GM12878 (cell line): Measurements from ENCODE around the gene MAML2. TPM values are rescaled to one million over a fixed set of nuclear protein-coding genes. Genes with fewer than 3 reads are reported as not detected.
A peak's percentile ranks its signal among the peaks of the same experiment; 100 is the strongest.

Experiments used
- ASH2L ChIP-seq: fragments of 300-600, 200-600 bp; sonication (generic); IDR thresholded peaks from 2 replicates; pipeline ENCODE4 v1.6.1; 2017; ENCODE audit warnings: low read depth, mild to moderate bottlenecking, borderline replicate concordance
- ATF2 ChIP-seq: IDR thresholded peaks from 2 replicates; pipeline ENCODE4 v1.6.1; 2012; ENCODE audit warnings: low read length, inconsistent platforms
- CHD2 ChIP-seq: IDR thresholded peaks from 2 replicates; pipeline ENCODE4 v1.6.1; 2011; ENCODE audit warnings: low read depth, low read length, improper control_type of control experiment, borderline replicate concordance
- CHD4 ChIP-seq: fragments of 200-600 bp; sonication (generic); IDR thresholded peaks from 2 replicates; pipeline ENCODE4 v1.6.1; 2016; ENCODE audit warnings: mild to moderate bottlenecking
- EGR1 ChIP-seq, 2 experiments: IDR thresholded peaks; 1 replicate in 1 of 2; 2 replicates in 1 of 2; pipeline ENCODE4 v1.6.1; 2011 to 2012; ENCODE audit warnings: low read depth in 2 of 2, low read length in 2 of 2, borderline replicate concordance in 1 of 2, mild to moderate bottlenecking in 1 of 2, moderate library complexity in 1 of 2
- FOXM1 ChIP-seq: IDR thresholded peaks from 2 replicates; pipeline ENCODE4 v1.6.1; 2012; ENCODE audit warnings: low read depth, mild to moderate bottlenecking, inconsistent platforms, low read length, moderate library complexity
- GABPA ChIP-seq: IDR thresholded peaks from 2 replicates; pipeline ENCODE4 v1.6.1; 2014; ENCODE audit warnings: antibody characterized with exemption, low read depth, mild to moderate bottlenecking, inconsistent platforms
- HCFC1 ChIP-seq: fragments of 150-350 bp; IDR thresholded peaks from 2 replicates; pipeline ENCODE4 v1.6.1; 2014; ENCODE audit warnings: low read length
- JUNB ChIP-seq: IDR thresholded peaks from 2 replicates; pipeline ENCODE4 v1.6.1; 2016; ENCODE audit warnings: antibody characterized with exemption, mild to moderate bottlenecking
- KLF5 ChIP-seq: fragments of 450-650 bp; IDR thresholded peaks from 2 replicates; pipeline ENCODE4 v1.6.1; 2014; ENCODE audit warnings: mild to moderate bottlenecking; ENCODE audit not compliant: partially characterized antibody
- MTA3 ChIP-seq: IDR thresholded peaks from 2 replicates; pipeline ENCODE4 v1.6.1; 2012; ENCODE audit warnings: low read length, inconsistent platforms, borderline replicate concordance
- MXI1 ChIP-seq: fragments of 150-350 bp; IDR thresholded peaks from 2 replicates; pipeline ENCODE4 v1.6.1; 2011; ENCODE audit warnings: low read depth, mild to moderate bottlenecking, inconsistent platforms, low read length, improper control_type of control experiment
- NFYB ChIP-seq: IDR thresholded peaks from 2 replicates; pipeline ENCODE4 v1.6.1; 2011; ENCODE audit warnings: low read depth, mild to moderate bottlenecking, low read length, improper control_type of control experiment, moderate library complexity; ENCODE audit not compliant: insufficient read depth
- PML ChIP-seq: IDR thresholded peaks from 2 replicates; pipeline ENCODE4 v1.6.1; 2012; ENCODE audit warnings: low read length, inconsistent platforms
- RCOR1 ChIP-seq: conservative IDR thresholded peaks from 2 replicates; pipeline ENCODE4 v1.6.1; 2012; ENCODE audit warnings: low read depth, low read length, improper control_type of control experiment
- RELA ChIP-seq: fragments of 450-650 bp; IDR thresholded peaks from 2 replicates; pipeline ENCODE4 v1.8.0; 2014; ENCODE audit warnings: borderline replicate concordance; ENCODE audit not compliant: partially characterized antibody
- SMARCA5 ChIP-seq: fragments of 450-650 bp; IDR thresholded peaks from 2 replicates; pipeline ENCODE4 v1.6.1; 2017; ENCODE audit warnings: mild to moderate bottlenecking
- SPI1 ChIP-seq: IDR thresholded peaks from 2 replicates; pipeline ENCODE4 v1.6.1; 2011; ENCODE audit warnings: low read depth, mild to moderate bottlenecking, low read length, moderate library complexity, borderline replicate concordance; ENCODE audit not compliant: insufficient read depth
- SREBF1 ChIP-seq: IDR thresholded peaks from 2 replicates; pipeline ENCODE4 v1.6.1; 2012; ENCODE audit warnings: mild to moderate bottlenecking, low read length
- TAF1 ChIP-seq: IDR thresholded peaks from 2 replicates; pipeline ENCODE4 v1.6.1; 2011; ENCODE audit warnings: mild to moderate bottlenecking, low read depth, low read length, borderline replicate concordance
- TCF12 ChIP-seq: IDR thresholded peaks from 2 replicates; pipeline ENCODE4 v1.6.1; 2011; ENCODE audit warnings: low read depth, mild to moderate bottlenecking, low read length
- ZBTB33 ChIP-seq: fragments of 450-650 bp; IDR thresholded peaks from 2 replicates; pipeline ENCODE4 v1.6.1; 2017; ENCODE audit warnings: mild to moderate bottlenecking
- ZBTB4 ChIP-seq: fragments of 450-650 bp; formaldehyde crosslinking; IDR thresholded peaks from 2 replicates; pipeline ENCODE4 v1.4.0; 2022; ENCODE audit warnings: mild to moderate bottlenecking, moderate library complexity
- ZNF207 ChIP-seq: fragments of 450-650 bp; IDR thresholded peaks from 2 replicates; pipeline ENCODE4 v1.6.1; 2014; ENCODE audit warnings: antibody characterized with exemption, mild to moderate bottlenecking, borderline replicate concordance
- ZNF217 ChIP-seq: fragments of 450-650 bp; IDR thresholded peaks from 2 replicates; pipeline ENCODE4 v1.6.1; 2017; ENCODE audit warnings: antibody characterized with exemption, mild to moderate bottlenecking
- ZNF622 ChIP-seq: fragments of 450-650 bp; IDR thresholded peaks from 2 replicates; pipeline ENCODE4 v1.6.1; 2017; ENCODE audit warnings: mild to moderate bottlenecking, inconsistent platforms
- ZSCAN29 ChIP-seq: fragments of 450-650 bp; IDR thresholded peaks from 2 replicates; pipeline ENCODE4 v1.6.1; 2017; ENCODE audit warnings: mild to moderate bottlenecking, moderate library complexity
- polyA plus RNA-seq, 11 experiments: library from polyadenylated mRNA; depleted of rRNA in 4 of 11; unstranded in 6 of 11; stranded (reverse) in 5 of 11; fragments of >200 nt; fragmentation: Nextera tagmentation in 4 of 11; fragmentation: Illumina TruSeq in 1 of 11; extraction: Ambion mirVana in 4 of 11; extraction: Trizol in 1 of 11; gene quantifications; 1 replicate in 1 of 11; 2 replicates in 10 of 11; pipeline versions ENCODE4 v1.2.1 to v1.2.3, GENCODE V29; 2011 to 2016; ENCODE audit warnings: inconsistent platforms in 2 of 11, missing spikeins in 2 of 11, low read depth in 1 of 11
- total RNA-seq, 4 experiments: library from RNA; depleted of rRNA in 3 of 4; stranded (reverse); fragments of >200 nt in 3 of 4; fragmentation: Illumina TruSeq in 1 of 4; extraction: Trizol in 1 of 4; gene quantifications; 2 replicates each; pipeline versions ENCODE4 v1.2.1 to v1.2.3, GENCODE V29; 2013 to 2021

Gene MAML2
- total and polyA plus RNA-seq, 10 of the 15 experiments (the other 5 are each of a cell fraction or from before 2014, with no cell fraction given) = 2.5 to 15.1 (median 12.0) TPM

GRCh38 chr11:96012086-96012824 is 330.7 kb downstream of the MAML2 start (continued):
- TF ChIP-seq ZBTB33 (no peak), ZSCAN29 (no peak), TAF1 (no peak), ASH2L (no peak), ZNF622 (no peak), MXI1 (peak; percentile 88), GABPA (no peak), HCFC1 (0 out of 2 replicates have a peak, but pooled peaks have one; percentile 13), FOXM1 (no peak; the same call in 1 of the 2 replicates), CHD2 (no peak; the same call in 1 of the 2 replicates), KLF5 (no peak), SMARCA5 (peak; percentile 74; the same call in 1 of the 2 replicates), MTA3 (no peak), SPI1 (peak; percentile 77), JUNB (no peak), NFYB (no peak), SREBF1 (no peak), CHD4 (no peak), ZNF217 (no peak), RCOR1 (no peak), EGR1 (IDR thresholded peaks at IDR 0.05; ENCODE audit: borderline replicate concordance in 1 of 2, low read depth in 2 of 2, low read length in 2 of 2) (no peak), PML (no peak), ZNF207 (peak; percentile 87; the same call in 1 of the 2 replicates), RELA (no peak), TCF12 (no peak), ZBTB4 (CRISPR knock-in tag) (no peak), ATF2 (no peak)
